PC-9 (cell line): ENCODE results near the gene WBP4.

Source experiments
- CTCF ChIP-seq: fragments of 200-600 bp; sonication (generic); conservative IDR thresholded peaks from 2 replicates; pipeline ENCODE4 v1.6.1; 2017; ENCODE audit warnings: mixed run types, antibody characterized with exemption, mild to moderate bottlenecking, moderate library complexity
- EZH2 ChIP-seq: fragments of 200-600 bp; sonication (generic); IDR thresholded peaks from 2 replicates; pipeline ENCODE4 v1.8.0; 2017; ENCODE audit warnings: antibody characterized with exemption, low read depth

- TF ChIP-seq CTCF: no peak
- TF ChIP-seq EZH2: no peak
Measured at GRCh38 chr13:41132512-41133152, 71.3 kb downstream of the WBP4 start, which contains the start of gene KBTBD6.
